NCI-H1417 treated with DMSO at 0.1 percent for 48 hours (cell line): ENCODE results near the gene NTRK1.
A peak's percentile ranks its signal among the peaks of the same experiment; 100 is the strongest.

Experiments
- DNase-seq: peaks from one replicate; lab custom pipeline; 2025; lab: John Stamatoyannopoulos, UW

Gene NTRK1

GRCh38 chr1:156881101-156881500 lies 20.4 kb downstream of the NTRK1 start:
- no peak for DNase-seq

GRCh38 chr1:156881663-156882062 lies 21.0 kb downstream of the NTRK1 start:
- no peak for DNase-seq

- DNase-seq = no peak
These were observed 21.9 kb downstream of the NTRK1 start for GRCh38 chr1:156882543-156882942.

- DNase-seq = no peak
These were observed 23.3 kb downstream of the NTRK1 start for GRCh38 chr1:156883919-156884318.

- DNase-seq = no peak
These were observed 24.0 kb downstream of the NTRK1 start for GRCh38 chr1:156884560-156885184.

GRCh38 chr1:156885314-156885713 lies 24.6 kb downstream of the NTRK1 start:
- no peak for DNase-seq

- DNase-seq = no peak
These were observed 25.3 kb downstream of the NTRK1 start for GRCh38 chr1:156885880-156886355.

GRCh38 chr1:156886583-156887281 lies 26.1 kb downstream of the NTRK1 start:
- no peak for DNase-seq

- no peak for DNase-seq
These were observed 26.7 kb downstream of the NTRK1 start for GRCh38 chr1:156887317-156887716.

- no peak for DNase-seq
These were observed 27.1 kb downstream of the NTRK1 start for GRCh38 chr1:156887734-156888133.

- peak; percentile 15 for DNase-seq
These were observed 29.3 kb downstream of the NTRK1 start for GRCh38 chr1:156889802-156890580.

- DNase-seq = no peak
These were observed 31.8 kb downstream of the NTRK1 start for GRCh38 chr1:156892190-156893047.

GRCh38 chr1:156893048-156893953 lies 32.6 kb downstream of the NTRK1 start, which contains the start of gene PEAR1:
PEAR1 (plus strand) TSS chr1:156893718; CDS start chr1:156903927, 10,209 bp downstream.
- DNase-seq = no peak

GRCh38 chr1:156894001-156894400 lies 33.3 kb downstream of the NTRK1 start:
- no peak for DNase-seq

- DNase-seq = no peak
These were observed 34.2 kb downstream of the NTRK1 start for GRCh38 chr1:156894711-156895454.

GRCh38 chr1:156895455-156895812 lies 34.8 kb downstream of the NTRK1 start:
- DNase-seq = no peak

- DNase-seq = no peak
These were observed 35.3 kb downstream of the NTRK1 start for GRCh38 chr1:156895927-156896326.

GRCh38 chr1:156896490-156897033 lies 35.9 kb downstream of the NTRK1 start:
- no peak for DNase-seq

- no peak for DNase-seq
These were observed 36.6 kb downstream of the NTRK1 start for GRCh38 chr1:156897078-156897825.
